ENCODE data around the gene ESCO1.

- TF ChIP-seq CTCF (conservative IDR thresholded peaks at IDR 0.05) (no peak), ZFX (IDR thresholded peaks at IDR 0.05) (no peak)
These were observed 74.0 kb downstream of the ESCO1 start for GRCh38 chr18:21526463-21526862.

Data from C4-2B (cell line).